ENCODE data around the gene CCNJL. TPM values are rescaled to one million over a fixed set of nuclear protein-coding genes. Genes with fewer than 3 reads are reported as not detected.
"Not testable (repeated sequence)": the region's sequence is repeated elsewhere in the genome, so short reads cannot be mapped to it uniquely, and the experiment has no call there.

The CCNJL gene
- total RNA-seq, 1 donor: 0.27 TPM

- DNase-seq (ENCODE audit: low read depth): no peak
- no peak for TF ChIP-seq CTCF (IDR thresholded peaks at IDR 0.05; ENCODE audit: insufficient read depth, low read length)
- no peak overlapping the region for H3K4me3 ChIP-seq (ENCODE audit: low read depth, low read length)
Measured at GRCh38 chr5:160349249-160349934, 37.0 kb upstream of the CCNJL start.

GRCh38 chr5:160348080-160348479 is 35.7 kb upstream of the CCNJL start:
- DNase-seq (ENCODE audit: low read depth): no peak
- TF ChIP-seq CTCF (IDR thresholded peaks at IDR 0.05; ENCODE audit: insufficient read depth, low read length): no peak
- no peak overlapping the region for H3K4me3 ChIP-seq (ENCODE audit: low read depth, low read length)

GRCh38 chr5:160347448-160347847 is 35.1 kb upstream of the CCNJL start:
- DNase-seq (ENCODE audit: low read depth): no peak
- no peak overlapping the region for H3K4me3 ChIP-seq (ENCODE audit: low read depth, low read length)
- no peak for TF ChIP-seq CTCF (IDR thresholded peaks at IDR 0.05; ENCODE audit: insufficient read depth, low read length)

GRCh38 chr5:160342413-160342941 is 30.1 kb upstream of the CCNJL start:
- peak; percentile 60 for DNase-seq (ENCODE audit: low read depth)
- no peak for TF ChIP-seq CTCF (IDR thresholded peaks at IDR 0.05; ENCODE audit: insufficient read depth, low read length)

GRCh38 chr5:160341309-160341870 is 29.0 kb upstream of the CCNJL start:
- no peak overlapping the region for H3K4me3 ChIP-seq (ENCODE audit: low read depth, low read length)
- DNase-seq (ENCODE audit: low read depth): peak; percentile 19
- no peak for TF ChIP-seq CTCF (IDR thresholded peaks at IDR 0.05; ENCODE audit: insufficient read depth, low read length)

More at GRCh38 chr5:160342413-160342941, 30.1 kb upstream of the CCNJL start:
- no peak overlapping the region for H3K4me3 ChIP-seq (ENCODE audit: low read depth, low read length)

GRCh38 chr5:160340513-160340912 is 28.1 kb upstream of the CCNJL start:
- not testable (repeated sequence) for H3K4me3 ChIP-seq (ENCODE audit: low read depth, low read length); DNase-seq (ENCODE audit: low read depth)

- H3K4me3 ChIP-seq (ENCODE audit: low read depth, low read length): no peak overlapping the region
- no peak for TF ChIP-seq CTCF (IDR thresholded peaks at IDR 0.05; ENCODE audit: insufficient read depth, low read length)
- DNase-seq (ENCODE audit: low read depth): peak; percentile 14
Measured at GRCh38 chr5:160339406-160340130, 27.2 kb upstream of the CCNJL start.

GRCh38 chr5:160334716-160335115 is 22.4 kb upstream of the CCNJL start:
- DNase-seq (ENCODE audit: low read depth): not testable (repeated sequence)

More at GRCh38 chr5:160334716-160335115, 22.4 kb upstream of the CCNJL start:
- not testable (repeated sequence) for H3K4me3 ChIP-seq (ENCODE audit: low read depth, low read length)
